IMR-90 (cell line): ENCODE data around the gene TROAP. TPM values are rescaled to one million over a fixed set of nuclear protein-coding genes. Genes with fewer than 3 reads are reported as not detected.

Experiments used
- ATAC-seq: fragments of 200-7000 bp; cut with Tn5 transposase; 2 replicates; pipeline ENCODE4 v1.9.1; 2020; ENCODE audit warnings: low read depth, mild to moderate bottlenecking, moderate library complexity
- BruUV-seq: library from RNA; stranded (reverse); fragments of 400-500 nt; replicated peaks from 2 replicates; lab custom pipeline; 2021; lab: Mats Ljungman, UMichigan
- CTCF ChIA-PET: fragments of 300-600 bp; formaldehyde crosslinking; extraction: SDS; loops from one replicate; lab custom pipeline; 2021; ENCODE audit warnings: antibody characterized with exemption; lab: Yijun Ruan, JAX
- POLR2A ChIA-PET: fragments of 300-600 bp; sonication (Branson Sonifier 250); formaldehyde crosslinking; loops from one replicate; lab custom pipeline; 2022; ENCODE audit warnings: antibody characterized with exemption; ENCODE audit not compliant: unreplicated experiment; lab: Charles Lee
- DNase-seq: peaks from one replicate; pipeline ENCODE4 v3.0.0; 2013
- H2AFZ ChIP-seq: replicated peaks from 2 replicates; pipeline ENCODE3; 2013; ENCODE audit warnings: low read length, mild to moderate bottlenecking; ENCODE audit not compliant: poor library complexity
- H2AK5ac ChIP-seq: 2 replicates; pipeline ENCODE4 v1.6.1; 2013; ENCODE audit warnings: low read depth, low read length, inconsistent platforms
- H2AK9ac ChIP-seq: replicated peaks from 2 replicates; pipeline ENCODE3; 2013; ENCODE audit warnings: mild to moderate bottlenecking, low read depth, low read length, moderate library complexity; ENCODE audit not compliant: poor library complexity
- H2BK120ac ChIP-seq: 2 replicates; pipeline ENCODE4 v1.6.1; 2013; ENCODE audit warnings: low read depth, low read length, inconsistent platforms
- H2BK15ac ChIP-seq: 3 replicates; pipeline ENCODE4 v1.6.1; 2013; ENCODE audit warnings: low read depth, low read length, inconsistent platforms
- H2BK20ac ChIP-seq: 2 replicates; pipeline ENCODE4 v1.6.1; 2013; ENCODE audit warnings: low read depth, mild to moderate bottlenecking, inconsistent platforms, low read length, moderate library complexity
- H2BK5ac ChIP-seq: 2 replicates; pipeline ENCODE4 v1.6.1; 2013; ENCODE audit warnings: mild to moderate bottlenecking, low read depth, low read length, inconsistent platforms; ENCODE audit not compliant: poor library complexity, severe bottlenecking
- H3K14ac ChIP-seq: replicated peaks from 2 replicates; pipeline ENCODE4 v1.6.1; 2013; ENCODE audit warnings: low read depth, low read length, inconsistent platforms
- H3K18ac ChIP-seq: 2 replicates; pipeline ENCODE4 v1.6.1; 2013; ENCODE audit warnings: low read depth, low read length, control low read depth
- H3K23ac ChIP-seq: 2 replicates; pipeline ENCODE4 v1.6.1; 2013; ENCODE audit warnings: low read depth, low read length, inconsistent platforms
- H3K27ac ChIP-seq: 2 replicates; pipeline ENCODE4 v1.5.1; 2013; ENCODE audit warnings: mild to moderate bottlenecking, control low read depth, low read length; ENCODE audit not compliant: insufficient read depth
- H3K27me3 ChIP-seq: 2 replicates; pipeline ENCODE4 v1.6.1; 2013; ENCODE audit warnings: low read length; ENCODE audit not compliant: control insufficient read depth, insufficient read depth
- H3K36me3 ChIP-seq: 2 replicates; pipeline ENCODE4 v1.6.1; 2013; ENCODE audit warnings: low read length, mixed read lengths; ENCODE audit not compliant: control insufficient read depth, insufficient read depth
- H3K4ac ChIP-seq: 2 replicates; pipeline ENCODE4 v1.6.1; 2013; ENCODE audit warnings: low read depth, low read length, inconsistent platforms
- H3K4me1 ChIP-seq: 2 replicates; pipeline ENCODE4 v1.6.1; 2013; ENCODE audit warnings: low read length, mixed read lengths; ENCODE audit not compliant: control insufficient read depth, insufficient read depth
- H3K4me2 ChIP-seq: 2 replicates; pipeline ENCODE4 v1.6.1; 2013; ENCODE audit warnings: low read depth, mild to moderate bottlenecking, control low read depth, low read length, moderate library complexity
- H3K4me3 ChIP-seq: 2 replicates; pipeline ENCODE4 v1.5.1; 2013; ENCODE audit warnings: low read depth, mild to moderate bottlenecking, control low read depth, low read length, moderate library complexity; ENCODE audit not compliant: insufficient read depth
- H3K56ac ChIP-seq: 2 replicates; pipeline ENCODE4 v1.6.1; 2013; ENCODE audit warnings: low read length, inconsistent platforms; ENCODE audit not compliant: insufficient read depth; ENCODE audit errors: extremely low read depth
- H3K79me1 ChIP-seq, 2 experiments: 2 replicates each; pipeline ENCODE4 v1.6.1; 2013; ENCODE audit warnings: low read length in 2 of 2, inconsistent platforms in 1 of 2, low read depth in 1 of 2
- H3K9ac ChIP-seq: 2 replicates; pipeline ENCODE4 v1.6.1; 2013; ENCODE audit warnings: low read depth, low read length, control low read depth
- H3K9me1 ChIP-seq: 2 replicates; pipeline ENCODE4 v1.6.1; 2013; ENCODE audit warnings: low read length, inconsistent platforms; ENCODE audit not compliant: insufficient read depth
- H3K9me3 ChIP-seq: 2 replicates; pipeline ENCODE4 v1.6.1; 2013; ENCODE audit warnings: low read length; ENCODE audit not compliant: control insufficient read depth, insufficient read depth
- H4K20me1 ChIP-seq: 2 replicates; pipeline ENCODE4 v1.6.1; 2013; ENCODE audit warnings: low read length, inconsistent platforms; ENCODE audit not compliant: insufficient read depth
- H4K5ac ChIP-seq: 2 replicates; pipeline ENCODE4 v1.6.1; 2013; ENCODE audit warnings: mild to moderate bottlenecking, low read depth, low read length, control low read depth
- H4K8ac ChIP-seq, 2 experiments: 2 replicates each; pipeline ENCODE4 v1.6.1; 2013; ENCODE audit warnings: low read depth in 2 of 2, low read length in 2 of 2, control low read depth in 1 of 2, inconsistent platforms in 1 of 2
- H4K91ac ChIP-seq: 2 replicates; pipeline ENCODE4 v1.6.1; 2013; ENCODE audit warnings: low read depth, low read length, inconsistent platforms; ENCODE audit not compliant: insufficient read depth
- FOS ChIP-seq: fragments of 150-350 bp; IDR thresholded peaks from 2 replicates; pipeline ENCODE4 v1.6.1; 2016; ENCODE audit warnings: low read depth, low read length
- MAFK ChIP-seq: IDR thresholded peaks from 2 replicates; pipeline ENCODE4 v1.6.1; 2012; ENCODE audit warnings: low read depth, low read length, improper control_type of control experiment
- MXI1 ChIP-seq: IDR thresholded peaks from 2 replicates; pipeline ENCODE4 v1.6.1; 2012; ENCODE audit warnings: low read depth, mild to moderate bottlenecking, low read length, moderate library complexity, borderline replicate concordance
- NFE2L2 ChIP-seq: fragments of 150-350 bp; IDR thresholded peaks from 2 replicates; pipeline ENCODE4 v1.6.1; 2016; ENCODE audit warnings: low read depth, mild to moderate bottlenecking, low read length
- RAD21 ChIP-seq: IDR thresholded peaks from 2 replicates; pipeline ENCODE4 v1.6.1; 2012; ENCODE audit warnings: low read length, improper control_type of control experiment
- SMC3 ChIP-seq: fragments of 150-350 bp; IDR thresholded peaks from 2 replicates; pipeline ENCODE4 v1.6.1; 2016; ENCODE audit warnings: low read depth, mild to moderate bottlenecking, antibody characterized with exemption, low read length, moderate library complexity
- WGBS, 2 experiments: methylation state at CpG; one replicate each; pipeline versions ENCODE4 v1.1.5 to v1.1.7; 2013; ENCODE audit warnings: missing lambda C conversion rate in 2 of 2; ENCODE audit not compliant: insufficient read length in 1 of 2; ENCODE audit errors: extremely low coverage in 2 of 2; 5-methylcytosine and 5-hydroxymethylcytosine counted together
- dilution Hi-C: fragments of 300-500 bp; cut with HindIII; formaldehyde crosslinking; loops from one replicate; pipeline ENCODE4 v1.14.3; 2018; ENCODE audit warnings: low sequenced_read_pairs; ENCODE audit not compliant: unreplicated experiment
- in situ Hi-C: fragments of 300-500 bp; cut with MboI; formaldehyde crosslinking; loops from 3 replicates; pipeline ENCODE4 v1.14.3; 2019; ENCODE audit warnings: low sequenced_read_pairs, inconsistent platforms, mixed read lengths
- intact Hi-C: fragments of 100-400 bp; cut with micrococcal nuclease; formaldehyde crosslinking; loops from 2 replicates; pipeline ENCODE4 v1.10.0; 2022
- polyA plus RNA-seq, 3 experiments: library from polyadenylated mRNA; depleted of rRNA; stranded (reverse); fragments of >200 nt; gene quantifications; 2 replicates each; pipeline ENCODE4 v1.2.3, GENCODE V29; 2012; ENCODE audit warnings: low replicate concordance in 1 of 3
- total RNA-seq: library from RNA; depleted of rRNA; stranded (reverse); fragments of >200 nt; gene quantifications from 2 replicates; pipeline ENCODE4 v1.2.3, GENCODE V29; 2012

Gene TROAP
- total and polyA plus RNA-seq, 2 of the 4 experiments (the other 2 are of a cell fraction) = 21.5 to 29.3 TPM

DNA sequence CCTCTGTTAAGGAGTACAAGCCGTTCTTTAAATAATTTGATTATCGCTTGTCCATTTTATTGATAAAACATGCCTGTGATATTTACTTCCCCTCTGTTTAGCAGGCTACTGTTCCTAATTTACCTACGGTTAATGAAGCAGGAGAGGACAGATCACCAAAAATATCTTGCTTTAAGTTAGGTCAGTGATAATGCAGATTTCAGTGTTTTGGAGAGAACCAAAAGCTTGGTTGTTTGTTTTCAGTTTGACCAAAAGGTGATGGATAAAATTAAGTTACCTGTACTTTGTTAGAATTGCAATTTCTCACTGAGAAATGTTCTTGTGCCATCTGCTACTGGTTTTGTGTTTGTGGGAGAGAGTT, 45.2 kb downstream of the TROAP start:
- Histone ChIP-seq H3K4me1 (peaks cover 6% of the 10 kb centered on the region; the same call in 1 of the 2 replicates), H2AK9ac (no peak overlapping the region), H3K14ac (peak overlapping the region; percentile 41), H2AFZ (no peak overlapping the region), H3K18ac (no peak overlapping the region), H3K56ac (peak overlapping the region; percentile 82), H3K9me3 (no peaks in the 10 kb centered on the region), H3K4ac (peak overlapping the region; percentile 2; the same call in 1 of the 2 replicates), H2BK5ac (peak overlapping the region; percentile 87), H4K5ac (no peak overlapping the region), H3K27ac (no peak overlapping the region), H2BK120ac (no peak overlapping the region), H2BK20ac (no peak overlapping the region), H3K4me2 (peak overlapping the region; percentile 75), H2BK15ac (no peak overlapping the region), H3K36me3 (peaks cover 2% of the 10 kb centered on the region; the same call in 1 of the 2 replicates), H3K4me3 (peak overlapping the region; percentile 74), H3K9ac (peak overlapping the region; percentile 95; the same call in 1 of the 2 replicates), H3K9me1 (peaks cover 4% of the 10 kb centered on the region; the same call in 1 of the 2 replicates), H3K27me3 (no peaks in the 10 kb centered on the region), H4K91ac (no peak overlapping the region), H4K8ac (no peak overlapping the region; a peak in 2 of 4 replicates), H2AK5ac (no peak overlapping the region; the same call in 1 of the 2 replicates), H4K20me1 (peaks cover 26% of the 10 kb centered on the region), H3K23ac (peak overlapping the region; percentile 99), H3K79me1 (peaks cover 3 to 41% of the 10 kb centered on the region in 2 experiments; a peak in 2 of 4 replicates)
- intact Hi-C loops (no loop called here), in situ Hi-C loops (no loop called here), dilution Hi-C loops (loop anchor here (25.0 kb wide), 1 partner anchor 144 kb away; no protein-coding TSS in a partner anchor)
- WGBS, 2 experiments = no CpG with 5 or more reads among the region's 3 CpGs
- TF ChIP-seq RAD21 (no peak), SMC3 (no peak), MXI1 (no peak), FOS (no peak), MAFK (no peak), NFE2L2 (no peak)
- DNase-seq (no peak), ATAC-seq (no peak)
- ChIA-PET POLR2A (no interaction called here), CTCF (interaction anchor here (2.0 kb wide), 1 partner anchor 10 kb away, joined by 10 read pairs; no protein-coding TSS in a partner anchor)
- no TSS peak for BruUV-seq
